Peyer's patch (tissue), 4 donors: Measurements from ENCODE around the gene GPR85. TPM values are rescaled to one million over a fixed set of nuclear protein-coding genes. Genes with fewer than 3 reads are reported as not detected.
"Not testable (repeated sequence)": the region's sequence is repeated elsewhere in the genome, so short reads cannot be mapped to it uniquely, and the experiment has no call there.

Experiments
- DNase-seq, 3 donors: peaks; one replicate each; pipeline ENCODE4 v3.0.0-alpha.2; 2017 to 2019
- H3K27ac ChIP-seq, 4 donors: fragments of 200-600 bp; sonication (generic); one replicate each; pipeline ENCODE4 v1.5.1; 2016 to 2019
- H3K27me3 ChIP-seq, 2 donors: fragments of 200-600 bp; sonication (generic); one replicate each; pipeline ENCODE4 v1.5.1; 2019
- H3K36me3 ChIP-seq, 3 donors: fragments of 200-600 bp; sonication (generic); one replicate each; pipeline ENCODE4 v1.5.1; 2016 to 2019
- H3K4me1 ChIP-seq, 4 donors: fragments of 200-600 bp; sonication (generic); one replicate each; pipeline ENCODE4 v1.5.1; 2016 to 2019
- H3K4me3 ChIP-seq, 4 donors: fragments of 200-600 bp; sonication (generic); 1 replicate in 3 of 4; 2 replicates in 1 of 4; pipeline ENCODE4 v1.5.1; 2016 to 2019; ENCODE audit warnings: mild to moderate bottlenecking in 1 of 4
- H3K9me3 ChIP-seq, 4 donors: fragments of 200-600 bp; sonication (generic); one replicate each; pipeline ENCODE4 v1.5.1; 2016 to 2019; ENCODE audit warnings: mild to moderate bottlenecking in 1 of 4
- CTCF ChIP-seq, 6 experiments: fragments of 450-650 bp in 4 of 6; fragments of 200-600 bp in 2 of 6; sonication (generic) in 1 of 6; IDR thresholded peaks; one replicate each; pipeline ENCODE4 v1.5.1; 2017 to 2019; ENCODE audit warnings: antibody characterized with exemption in 6 of 6, mild to moderate bottlenecking in 3 of 6, moderate library complexity in 1 of 6
- POLR2A ChIP-seq, 2 donors: fragments of 450-650 bp; IDR thresholded peaks; one replicate each; pipeline ENCODE4 v1.5.1; 2017; ENCODE audit warnings: antibody characterized with exemption in 2 of 2, mild to moderate bottlenecking in 2 of 2, moderate library complexity in 2 of 2
- total RNA-seq, 4 donors: library from RNA; depleted of rRNA; stranded (reverse); fragments of >200 nt; gene quantifications; one replicate each; pipeline ENCODE4 v1.1.0, GENCODE V29; 2016

GPR85 gene
- total RNA-seq, 4 donors from 2014 or later, result not detected

GRCh38 chr7:113054938-113055337, 31.7 kb downstream of the GPR85 start:
- H3K4me3 ChIP-seq, result no peak overlapping the region
- TF ChIP-seq POLR2A (IDR thresholded peaks at IDR 0.05) (no peak), CTCF (IDR thresholded peaks at IDR 0.05) (no peak)
- H3K4me1 ChIP-seq, result no peaks in the 10 kb centered on the region
- H3K9me3 ChIP-seq, result no peaks in the 10 kb centered on the region
- DNase-seq, result no peak
- no peaks in the 10 kb centered on the region for H3K27me3 ChIP-seq
- no peaks in the 10 kb centered on the region for H3K36me3 ChIP-seq
- H3K27ac ChIP-seq, result no peak overlapping the region

- not testable (repeated sequence) for H3K27me3 ChIP-seq, H3K4me1 ChIP-seq, DNase-seq, H3K9me3 ChIP-seq, H3K27ac ChIP-seq, H3K36me3 ChIP-seq, H3K4me3 ChIP-seq
These were observed 32.4 kb downstream of the GPR85 start for GRCh38 chr7:113054272-113054671.

GRCh38 chr7:113049221-113049620, 37.4 kb downstream of the GPR85 start:
- H3K4me1 ChIP-seq, H3K27ac ChIP-seq, DNase-seq, H3K27me3 ChIP-seq, H3K9me3 ChIP-seq, H3K36me3 ChIP-seq, H3K4me3 ChIP-seq: not testable (repeated sequence)

GRCh38 chr7:113046453-113046852, 40.2 kb downstream of the GPR85 start:
- H3K4me3 ChIP-seq, result no peak overlapping the region
- H3K4me1 ChIP-seq, result no peaks in the 10 kb centered on the region

GRCh38 chr7:113045379-113045778, 41.2 kb downstream of the GPR85 start:
- no peak for TF ChIP-seq CTCF (IDR thresholded peaks at IDR 0.05)
- TF ChIP-seq POLR2A (IDR thresholded peaks at IDR 0.05), result no peak
- H3K36me3 ChIP-seq, result no peaks in the 10 kb centered on the region
- H3K4me3 ChIP-seq, result no peak overlapping the region
- no peak overlapping the region for H3K27ac ChIP-seq
- no peak for DNase-seq
- H3K4me1 ChIP-seq, result no peaks in the 10 kb centered on the region
- no peaks in the 10 kb centered on the region for H3K9me3 ChIP-seq
- no peaks in the 10 kb centered on the region for H3K27me3 ChIP-seq

More at GRCh38 chr7:113046453-113046852, 40.2 kb downstream of the GPR85 start:
- Histone ChIP-seq H3K9me3 (no peaks in the 10 kb centered on the region), H3K27ac (no peak overlapping the region), H3K36me3 (no peaks in the 10 kb centered on the region), H3K27me3 (no peaks in the 10 kb centered on the region)
- no peak for TF ChIP-seq POLR2A (IDR thresholded peaks at IDR 0.05)
- no peak for TF ChIP-seq CTCF (IDR thresholded peaks at IDR 0.05)
- DNase-seq, result no peak

- Histone ChIP-seq H3K4me1 (no peaks in the 10 kb centered on the region), H3K4me3 (no peak overlapping the region), H3K27me3 (no peaks in the 10 kb centered on the region), H3K27ac (no peak overlapping the region), H3K36me3 (no peaks in the 10 kb centered on the region), H3K9me3 (no peaks in the 10 kb centered on the region)
- no peak for DNase-seq
- no peak for TF ChIP-seq CTCF (IDR thresholded peaks at IDR 0.05)
- no peak for TF ChIP-seq POLR2A (IDR thresholded peaks at IDR 0.05)
These were observed 42.2 kb downstream of the GPR85 start for GRCh38 chr7:113044394-113044793.

GRCh38 chr7:113040849-113041248, 45.8 kb downstream of the GPR85 start:
- no peak for DNase-seq
- Histone ChIP-seq H3K27me3 (no peaks in the 10 kb centered on the region), H3K4me1 (no peaks in the 10 kb centered on the region), H3K4me3 (no peak overlapping the region), H3K36me3 (no peaks in the 10 kb centered on the region), H3K27ac (no peak overlapping the region), H3K9me3 (no peaks in the 10 kb centered on the region)
- TF ChIP-seq CTCF (IDR thresholded peaks at IDR 0.05) (no peak), POLR2A (IDR thresholded peaks at IDR 0.05) (no peak)
